Endothelial cell of umbilical vein (primary cell): ENCODE measurements around the gene ITGA3. TPM values are rescaled to one million over a fixed set of nuclear protein-coding genes. Genes with fewer than 3 reads are reported as not detected.

Source experiments
- BruUV-seq: library from RNA; stranded (reverse); fragments of 400-500 nt; replicated peaks from 2 replicates; lab custom pipeline; 2021; lab: Mats Ljungman, UMichigan
- CTCF ChIA-PET: fragments of 300-600, 350-600 bp; sonication (Branson Sonifier 250); formaldehyde crosslinking; loops from one replicate; lab custom pipeline; 2021; ENCODE audit warnings: antibody characterized with exemption, inconsistent platforms; lab: Charles Lee
- POLR2A ChIA-PET: fragments of 300-600, 350-600 bp; sonication (Branson Sonifier 250); formaldehyde crosslinking; loops from one replicate; lab custom pipeline; 2021; ENCODE audit warnings: antibody characterized with exemption, inconsistent platforms; lab: Charles Lee
- DNase-seq: peaks from one replicate; pipeline ENCODE4 v3.0.0-alpha.2; 2011; ENCODE audit warnings: low read depth, low spot score
- FAIRE-seq: peaks from 2 replicates; lab custom pipeline; 2011; peaks lifted over from hg19 to GRCh38; lab: Jason Lieb, UNC
- H2AFZ ChIP-seq: 2 replicates; pipeline ENCODE4 v1.6.0; 2012; ENCODE audit warnings: low read depth, low read length, control low read depth, inconsistent platforms
- H3K27ac ChIP-seq: 2 replicates; pipeline ENCODE4 v1.5.1; 2011; ENCODE audit warnings: low read depth, mild to moderate bottlenecking, control low read depth, low read length, moderate library complexity; ENCODE audit not compliant: insufficient read depth
- H3K27me3 ChIP-seq, 2 experiments: 2 replicates each; pipeline versions ENCODE4 v1.6.0 to v1.6.1; 2011; ENCODE audit warnings: low read length in 2 of 2, mixed read lengths in 1 of 2; ENCODE audit not compliant: control insufficient read depth in 2 of 2, insufficient read depth in 2 of 2
- H3K36me3 ChIP-seq, 2 experiments: 2 replicates in 1 of 2; 3 replicates in 1 of 2; pipeline ENCODE4 v1.5.1; 2011; ENCODE audit warnings: low read length in 2 of 2, mild to moderate bottlenecking in 1 of 2, moderate library complexity in 1 of 2; ENCODE audit not compliant: control insufficient read depth in 2 of 2, insufficient read depth in 2 of 2; ENCODE audit errors: extremely low read depth in 1 of 2
- H3K4me1 ChIP-seq: 3 replicates; pipeline ENCODE4 v1.5.1; 2011; ENCODE audit warnings: mild to moderate bottlenecking, low read length; ENCODE audit not compliant: control insufficient read depth, insufficient read depth; ENCODE audit errors: extremely low read depth
- H3K4me2 ChIP-seq: 2 replicates; pipeline ENCODE4 v1.6.1; 2011; ENCODE audit warnings: low read length, control low read depth, mixed read lengths; ENCODE audit not compliant: insufficient read depth
- H3K4me3 ChIP-seq, 3 experiments: fragments of 200-600 bp in 1 of 3; sonication (generic), shearing (Covaris generic) in 1 of 3; replicated peaks in 1 of 3; 2 replicates each; pipeline ENCODE4 v1.5.1; 2011 to 2016; ENCODE audit warnings: control low read depth in 3 of 3, low read length in 3 of 3, mild to moderate bottlenecking in 2 of 3, inconsistent platforms in 1 of 3, low read depth in 1 of 3, moderate library complexity in 1 of 3; ENCODE audit not compliant: insufficient read depth in 1 of 3
- H3K79me2 ChIP-seq: 2 replicates; pipeline ENCODE4 v1.6.0; 2012; ENCODE audit warnings: low read length, inconsistent platforms; ENCODE audit not compliant: control insufficient read depth, insufficient read depth
- H3K9ac ChIP-seq: replicated peaks from 2 replicates; pipeline ENCODE3; 2011; ENCODE audit warnings: low read length, control low read depth; ENCODE audit not compliant: insufficient read depth; ENCODE audit errors: extremely low read depth
- H3K9me1 ChIP-seq: replicated peaks from 3 replicates; pipeline ENCODE4 v1.6.0; 2011; ENCODE audit warnings: mild to moderate bottlenecking, low read length; ENCODE audit not compliant: control insufficient read depth, insufficient read depth; ENCODE audit errors: extremely low read depth
- H3K9me3 ChIP-seq: replicated peaks from 2 replicates; pipeline ENCODE4 v1.5.1; 2012; ENCODE audit warnings: low read length, inconsistent platforms; ENCODE audit not compliant: control insufficient read depth, insufficient read depth
- H4K20me1 ChIP-seq: replicated peaks from 2 replicates; pipeline ENCODE3; 2011; ENCODE audit warnings: mild to moderate bottlenecking, low read length; ENCODE audit not compliant: control insufficient read depth, insufficient read depth; ENCODE audit errors: extremely low read depth
- CTCF ChIP-seq, 2 donors: IDR thresholded peaks; 1 replicate in 1 of 2; 2 replicates in 1 of 2; pipeline ENCODE4 v1.5.1; 2011; ENCODE audit warnings: low read length in 2 of 2, mild to moderate bottlenecking in 2 of 2, moderate library complexity in 2 of 2, control low read depth in 1 of 2, inconsistent platforms in 1 of 2, low read depth in 1 of 2; ENCODE audit not compliant: insufficient read depth in 1 of 2; ENCODE audit errors: extremely low read depth in 1 of 2
- EZH2 ChIP-seq: IDR thresholded peaks from 2 replicates; pipeline ENCODE4 v1.6.1; 2012; ENCODE audit warnings: borderline replicate concordance, low read depth, mild to moderate bottlenecking, moderate library complexity, low read length, inconsistent platforms; ENCODE audit not compliant: severe bottlenecking
- FOS ChIP-seq: IDR thresholded peaks from 2 replicates; pipeline ENCODE4 v1.6.1; 2011; ENCODE audit warnings: mild to moderate bottlenecking, low read length, moderate library complexity, borderline replicate concordance; ENCODE audit not compliant: insufficient read depth
- GATA2 ChIP-seq: IDR thresholded peaks from 2 replicates; pipeline ENCODE4 v1.7.0; 2011; ENCODE audit warnings: low read depth, mild to moderate bottlenecking, moderate library complexity, mixed read lengths, low read length; ENCODE audit not compliant: insufficient read length, insufficient read depth
- JUN ChIP-seq: IDR thresholded peaks from 2 replicates; pipeline ENCODE4 v1.6.1; 2011; ENCODE audit warnings: borderline replicate concordance, low read depth; ENCODE audit not compliant: insufficient read length, insufficient read depth
- MAX ChIP-seq: IDR thresholded peaks from 2 replicates; pipeline ENCODE4 v1.6.1; 2011; ENCODE audit not compliant: insufficient read depth, insufficient read length
- MYC ChIP-seq: IDR thresholded peaks from one replicate; pipeline ENCODE4 v1.6.1; 2011; ENCODE audit warnings: mild to moderate bottlenecking, low read depth, low read length
- POLR2A ChIP-seq: IDR thresholded peaks from 2 replicates; pipeline ENCODE4 v1.6.1; 2012; ENCODE audit warnings: low read depth, mild to moderate bottlenecking, control low read depth, low read length
- POLR2AphosphoS5 ChIP-seq: IDR thresholded peaks from 2 replicates; pipeline ENCODE4 v1.6.1; 2012; ENCODE audit warnings: low read depth, mild to moderate bottlenecking, control low read depth, low read length, moderate library complexity; ENCODE audit not compliant: insufficient read depth
- dilution Hi-C: fragments of 300-500 bp; cut with MboI; formaldehyde crosslinking; loops from one replicate; pipeline ENCODE4 v1.15.0; 2019; ENCODE audit warnings: low sequenced_read_pairs; ENCODE audit not compliant: extremely low pct_ligation_motif_present
- intact Hi-C: fragments of 100-400 bp; cut with micrococcal nuclease; formaldehyde crosslinking; loops from one replicate; pipeline ENCODE4 v1.10.0; 2022
- polyA plus RNA-seq, 4 experiments: library from polyadenylated mRNA; depleted of rRNA in 3 of 4; stranded (reverse) in 3 of 4; unstranded in 1 of 4; fragments of >200 nt; gene quantifications; 2 replicates each; pipeline versions ENCODE4 v1.2.1 to v1.2.3, GENCODE V29; 2011 to 2012; ENCODE audit warnings: missing spikeins in 1 of 4
- total RNA-seq: library from RNA; stranded (reverse); gene quantifications from 2 replicates; pipeline ENCODE4 v1.2.3, GENCODE V29; 2021

The ITGA3 gene
- total and polyA plus RNA-seq, 2 donors (not counting 3 experiments of a cell fraction or from before 2014, with no cell fraction given), result 92.7 to 112 TPM

- no peak overlapping the region for H3K9ac ChIP-seq
- H3K36me3 ChIP-seq, result no peaks in the 10 kb centered on the region
- POLR2A ChIA-PET, result no interaction called here
- H2AFZ ChIP-seq, result no peak overlapping the region
- peaks cover 17% of the 10 kb centered on the region for H3K79me2 ChIP-seq
- TF ChIP-seq MAX (no peak), POLR2A (no peak), EZH2 (no peak), FOS (no peak), CTCF (IDR thresholded peaks at IDR 0.05; ENCODE audit: extremely low read depth in 1 of 2, insufficient read depth in 1 of 2, low read depth in 1 of 2, low read length in 2 of 2) (no peak), MYC (no peak), JUN (no peak), POLR2AphosphoS5 (no peak), GATA2 (no peak)
- CTCF ChIA-PET, result interaction anchor here (0.6 to 8.2 kb wide), 5 partner anchors 21 to 489 kb away, joined by 3 to 146 read pairs (median 13); partner anchors contain the start of gene PDK2
- DNase-seq (no peak), FAIRE-seq (no peak)
- H3K4me2 ChIP-seq, result no peak overlapping the region
- H3K4me3 ChIP-seq, result no peak overlapping the region
- H3K9me1 ChIP-seq, result no peaks in the 10 kb centered on the region
- BruUV-seq, result no TSS peak
- H3K27me3 ChIP-seq, result no peaks in the 10 kb centered on the region
- peaks cover 48% of the 10 kb centered on the region for H3K4me1 ChIP-seq
- dilution Hi-C loops (no loop called here), intact Hi-C loops (no loop called here)
- H4K20me1 ChIP-seq, result no peaks in the 10 kb centered on the region
- H3K9me3 ChIP-seq, result no peaks in the 10 kb centered on the region
- H3K27ac ChIP-seq, result no peak overlapping the region
Observed at GRCh38 chr17:50058296-50058953, 2.5 kb downstream of the ITGA3 start.
